Measurements from ENCODE around the gene MSMP. TPM values are rescaled to one million over a fixed set of nuclear protein-coding genes. Genes with fewer than 3 reads are reported as not detected.
A peak's percentile ranks its signal among the peaks of the same experiment; 100 is the strongest.

Gene MSMP
- total RNA-seq, 1 experiment from 2014 or later, result 2.1 TPM

DNA sequence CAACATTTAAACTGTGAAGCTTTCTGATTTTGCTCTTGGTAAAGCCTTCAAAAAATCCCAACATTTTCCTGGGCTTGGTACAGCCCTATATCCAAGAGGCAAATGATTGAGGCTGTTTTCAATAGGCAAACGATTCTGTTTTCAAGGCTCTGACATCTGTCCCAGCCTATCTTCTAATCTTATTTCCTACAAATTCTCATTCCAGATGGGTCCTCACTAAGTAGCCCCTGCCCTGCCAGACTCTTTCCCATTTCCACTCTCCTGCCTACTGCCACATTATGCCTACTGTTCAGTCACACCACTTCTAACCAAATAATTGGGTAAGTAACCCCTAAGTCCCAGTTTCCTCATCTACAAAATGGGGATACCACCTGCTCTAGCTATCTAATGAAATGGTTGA, 8.5 kb downstream of the MSMP start:
- H3K36me3 Mint-ChIP-seq, result peaks cover 48% of the 10 kb centered on the region
- ChIA-PET POLR2A (no interaction called here), CTCF (interaction anchor here (0.8 to 1.6 kb wide), 4 partner anchors 9 to 90 kb away, joined by 3 to 7 read pairs (median 4); no protein-coding TSS in a partner anchor)
- DNase-seq (ENCODE audit: low spot score) (no peak), ATAC-seq (no peak)
- H3K27ac Mint-ChIP-seq, result peak overlapping the region; percentile 39; the same call in 1 of the 2 replicates
- H3K4me3 Mint-ChIP-seq, result peak overlapping the region; percentile 61; the same call in 1 of the 2 replicates
- H3K9me3 Mint-ChIP-seq, result no peaks in the 10 kb centered on the region
- H3K27me3 Mint-ChIP-seq (ENCODE audit: low read depth), result no peaks in the 10 kb centered on the region
- H3K4me1 Mint-ChIP-seq, result peaks cover 27% of the 10 kb centered on the region
- TF ChIP-seq, protein P1, sequence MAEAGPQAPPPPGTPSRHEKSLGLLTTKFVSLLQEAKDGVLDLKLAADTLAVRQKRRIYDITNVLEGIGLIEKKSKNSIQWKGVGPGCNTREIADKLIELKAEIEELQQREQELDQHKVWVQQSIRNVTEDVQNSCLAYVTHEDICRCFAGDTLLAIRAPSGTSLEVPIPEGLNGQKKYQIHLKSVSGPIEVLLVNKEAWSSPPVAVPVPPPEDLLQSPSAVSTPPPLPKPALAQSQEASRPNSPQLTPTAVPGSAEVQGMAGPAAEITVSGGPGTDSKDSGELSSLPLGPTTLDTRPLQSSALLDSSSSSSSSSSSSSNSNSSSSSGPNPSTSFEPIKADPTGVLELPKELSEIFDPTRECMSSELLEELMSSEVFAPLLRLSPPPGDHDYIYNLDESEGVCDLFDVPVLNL (CRISPR knock-in tag; IDR thresholded peaks at IDR 0.05; ENCODE audit: borderline replicate concordance, low read depth), result no peak
- TF ChIP-seq, protein P2, sequence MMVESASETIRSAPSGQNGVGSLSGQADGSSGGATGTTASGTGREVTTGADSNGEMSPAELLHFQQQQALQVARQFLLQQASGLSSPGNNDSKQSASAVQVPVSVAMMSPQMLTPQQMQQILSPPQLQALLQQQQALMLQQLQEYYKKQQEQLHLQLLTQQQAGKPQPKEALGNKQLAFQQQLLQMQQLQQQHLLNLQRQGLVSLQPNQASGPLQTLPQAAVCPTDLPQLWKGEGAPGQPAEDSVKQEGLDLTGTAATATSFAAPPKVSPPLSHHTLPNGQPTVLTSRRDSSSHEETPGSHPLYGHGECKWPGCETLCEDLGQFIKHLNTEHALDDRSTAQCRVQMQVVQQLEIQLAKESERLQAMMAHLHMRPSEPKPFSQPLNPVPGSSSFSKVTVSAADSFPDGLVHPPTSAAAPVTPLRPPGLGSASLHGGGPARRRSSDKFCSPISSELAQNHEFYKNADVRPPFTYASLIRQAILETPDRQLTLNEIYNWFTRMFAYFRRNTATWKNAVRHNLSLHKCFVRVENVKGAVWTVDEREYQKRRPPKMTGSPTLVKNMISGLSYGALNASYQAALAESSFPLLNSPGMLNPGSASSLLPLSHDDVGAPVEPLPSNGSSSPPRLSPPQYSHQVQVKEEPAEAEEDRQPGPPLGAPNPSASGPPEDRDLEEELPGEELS (CRISPR knock-in tag; IDR thresholded peaks at IDR 0.05), result no peak
- TF ChIP-seq, protein P3, sequence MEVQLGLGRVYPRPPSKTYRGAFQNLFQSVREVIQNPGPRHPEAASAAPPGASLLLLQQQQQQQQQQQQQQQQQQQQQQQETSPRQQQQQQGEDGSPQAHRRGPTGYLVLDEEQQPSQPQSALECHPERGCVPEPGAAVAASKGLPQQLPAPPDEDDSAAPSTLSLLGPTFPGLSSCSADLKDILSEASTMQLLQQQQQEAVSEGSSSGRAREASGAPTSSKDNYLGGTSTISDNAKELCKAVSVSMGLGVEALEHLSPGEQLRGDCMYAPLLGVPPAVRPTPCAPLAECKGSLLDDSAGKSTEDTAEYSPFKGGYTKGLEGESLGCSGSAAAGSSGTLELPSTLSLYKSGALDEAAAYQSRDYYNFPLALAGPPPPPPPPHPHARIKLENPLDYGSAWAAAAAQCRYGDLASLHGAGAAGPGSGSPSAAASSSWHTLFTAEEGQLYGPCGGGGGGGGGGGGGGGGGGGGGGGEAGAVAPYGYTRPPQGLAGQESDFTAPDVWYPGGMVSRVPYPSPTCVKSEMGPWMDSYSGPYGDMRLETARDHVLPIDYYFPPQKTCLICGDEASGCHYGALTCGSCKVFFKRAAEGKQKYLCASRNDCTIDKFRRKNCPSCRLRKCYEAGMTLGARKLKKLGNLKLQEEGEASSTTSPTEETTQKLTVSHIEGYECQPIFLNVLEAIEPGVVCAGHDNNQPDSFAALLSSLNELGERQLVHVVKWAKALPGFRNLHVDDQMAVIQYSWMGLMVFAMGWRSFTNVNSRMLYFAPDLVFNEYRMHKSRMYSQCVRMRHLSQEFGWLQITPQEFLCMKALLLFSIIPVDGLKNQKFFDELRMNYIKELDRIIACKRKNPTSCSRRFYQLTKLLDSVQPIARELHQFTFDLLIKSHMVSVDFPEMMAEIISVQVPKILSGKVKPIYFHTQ (CRISPR knock-in tag; IDR thresholded peaks at IDR 0.05), result no peak
- TF ChIP-seq GABPB1 (CRISPR knock-in tag; IDR thresholded peaks at IDR 0.05) (no peak), EMX1 (CRISPR knock-in tag; IDR thresholded peaks at IDR 0.05) (no peak), PRRX2 (CRISPR knock-in tag; IDR thresholded peaks at IDR 0.05) (no peak), SP1 (CRISPR knock-in tag; conservative IDR thresholded peaks at IDR 0.05) (no peak)
- TF ChIP-seq, protein P4, sequence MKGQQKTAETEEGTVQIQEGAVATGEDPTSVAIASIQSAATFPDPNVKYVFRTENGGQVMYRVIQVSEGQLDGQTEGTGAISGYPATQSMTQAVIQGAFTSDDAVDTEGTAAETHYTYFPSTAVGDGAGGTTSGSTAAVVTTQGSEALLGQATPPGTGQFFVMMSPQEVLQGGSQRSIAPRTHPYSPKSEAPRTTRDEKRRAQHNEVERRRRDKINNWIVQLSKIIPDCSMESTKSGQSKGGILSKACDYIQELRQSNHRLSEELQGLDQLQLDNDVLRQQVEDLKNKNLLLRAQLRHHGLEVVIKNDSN (CRISPR knock-in tag; IDR thresholded peaks at IDR 0.05), result no peak
- TF ChIP-seq, protein P5, sequence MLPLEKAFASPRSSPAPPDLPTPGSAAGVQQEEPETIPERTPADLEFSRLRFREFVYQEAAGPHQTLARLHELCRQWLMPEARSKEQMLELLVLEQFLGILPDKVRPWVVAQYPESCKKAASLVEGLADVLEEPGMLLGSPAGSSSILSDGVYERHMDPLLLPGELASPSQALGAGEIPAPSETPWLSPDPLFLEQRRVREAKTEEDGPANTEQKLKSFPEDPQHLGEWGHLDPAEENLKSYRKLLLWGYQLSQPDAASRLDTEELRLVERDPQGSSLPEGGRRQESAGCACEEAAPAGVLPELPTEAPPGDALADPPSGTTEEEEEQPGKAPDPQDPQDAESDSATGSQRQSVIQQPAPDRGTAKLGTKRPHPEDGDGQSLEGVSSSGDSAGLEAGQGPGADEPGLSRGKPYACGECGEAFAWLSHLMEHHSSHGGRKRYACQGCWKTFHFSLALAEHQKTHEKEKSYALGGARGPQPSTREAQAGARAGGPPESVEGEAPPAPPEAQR (CRISPR knock-in tag; IDR thresholded peaks at IDR 0.05), result no peak
- TF ChIP-seq, protein P6, sequence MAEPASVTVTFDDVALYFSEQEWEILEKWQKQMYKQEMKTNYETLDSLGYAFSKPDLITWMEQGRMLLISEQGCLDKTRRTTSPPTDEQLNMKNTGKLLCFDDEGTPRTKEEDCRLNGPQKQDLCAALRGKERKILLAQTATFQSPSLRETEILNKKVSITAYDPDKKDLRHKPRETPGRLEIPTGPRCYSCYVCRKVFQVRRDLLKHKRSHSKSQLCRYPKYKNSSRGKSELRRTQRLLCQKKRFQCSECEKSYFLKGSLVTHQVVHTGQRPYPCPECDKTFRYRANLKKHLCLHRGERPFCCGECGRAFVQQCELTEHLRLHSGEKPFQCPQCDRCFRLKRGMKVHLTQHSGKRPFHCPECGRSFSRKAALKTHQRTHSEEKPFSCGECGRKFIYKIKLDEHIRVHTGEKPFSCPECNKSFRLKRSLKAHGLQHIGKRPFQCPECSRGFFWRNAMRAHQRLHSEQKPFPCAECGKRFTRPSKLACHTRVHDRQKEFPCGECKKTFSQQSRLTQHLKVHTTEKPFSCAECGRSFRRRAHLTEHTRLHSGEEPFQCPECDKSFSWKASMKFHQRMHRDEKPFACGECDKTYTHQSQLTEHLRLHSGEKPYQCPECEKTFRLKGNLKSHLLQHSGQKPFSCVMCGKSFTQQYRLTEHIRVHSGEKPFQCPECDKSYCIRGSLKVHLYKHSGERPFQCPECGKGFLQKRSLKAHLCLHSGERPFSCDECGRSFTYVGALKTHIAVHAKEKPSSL (CRISPR knock-in tag; conservative IDR thresholded peaks at IDR 0.05), result no peak
- TF ChIP-seq, protein P7, sequence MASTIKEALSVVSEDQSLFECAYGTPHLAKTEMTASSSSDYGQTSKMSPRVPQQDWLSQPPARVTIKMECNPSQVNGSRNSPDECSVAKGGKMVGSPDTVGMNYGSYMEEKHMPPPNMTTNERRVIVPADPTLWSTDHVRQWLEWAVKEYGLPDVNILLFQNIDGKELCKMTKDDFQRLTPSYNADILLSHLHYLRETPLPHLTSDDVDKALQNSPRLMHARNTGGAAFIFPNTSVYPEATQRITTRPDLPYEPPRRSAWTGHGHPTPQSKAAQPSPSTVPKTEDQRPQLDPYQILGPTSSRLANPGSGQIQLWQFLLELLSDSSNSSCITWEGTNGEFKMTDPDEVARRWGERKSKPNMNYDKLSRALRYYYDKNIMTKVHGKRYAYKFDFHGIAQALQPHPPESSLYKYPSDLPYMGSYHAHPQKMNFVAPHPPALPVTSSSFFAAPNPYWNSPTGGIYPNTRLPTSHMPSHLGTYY (CRISPR knock-in tag; IDR thresholded peaks at IDR 0.05), result no peak
- TF ChIP-seq, protein P8, sequence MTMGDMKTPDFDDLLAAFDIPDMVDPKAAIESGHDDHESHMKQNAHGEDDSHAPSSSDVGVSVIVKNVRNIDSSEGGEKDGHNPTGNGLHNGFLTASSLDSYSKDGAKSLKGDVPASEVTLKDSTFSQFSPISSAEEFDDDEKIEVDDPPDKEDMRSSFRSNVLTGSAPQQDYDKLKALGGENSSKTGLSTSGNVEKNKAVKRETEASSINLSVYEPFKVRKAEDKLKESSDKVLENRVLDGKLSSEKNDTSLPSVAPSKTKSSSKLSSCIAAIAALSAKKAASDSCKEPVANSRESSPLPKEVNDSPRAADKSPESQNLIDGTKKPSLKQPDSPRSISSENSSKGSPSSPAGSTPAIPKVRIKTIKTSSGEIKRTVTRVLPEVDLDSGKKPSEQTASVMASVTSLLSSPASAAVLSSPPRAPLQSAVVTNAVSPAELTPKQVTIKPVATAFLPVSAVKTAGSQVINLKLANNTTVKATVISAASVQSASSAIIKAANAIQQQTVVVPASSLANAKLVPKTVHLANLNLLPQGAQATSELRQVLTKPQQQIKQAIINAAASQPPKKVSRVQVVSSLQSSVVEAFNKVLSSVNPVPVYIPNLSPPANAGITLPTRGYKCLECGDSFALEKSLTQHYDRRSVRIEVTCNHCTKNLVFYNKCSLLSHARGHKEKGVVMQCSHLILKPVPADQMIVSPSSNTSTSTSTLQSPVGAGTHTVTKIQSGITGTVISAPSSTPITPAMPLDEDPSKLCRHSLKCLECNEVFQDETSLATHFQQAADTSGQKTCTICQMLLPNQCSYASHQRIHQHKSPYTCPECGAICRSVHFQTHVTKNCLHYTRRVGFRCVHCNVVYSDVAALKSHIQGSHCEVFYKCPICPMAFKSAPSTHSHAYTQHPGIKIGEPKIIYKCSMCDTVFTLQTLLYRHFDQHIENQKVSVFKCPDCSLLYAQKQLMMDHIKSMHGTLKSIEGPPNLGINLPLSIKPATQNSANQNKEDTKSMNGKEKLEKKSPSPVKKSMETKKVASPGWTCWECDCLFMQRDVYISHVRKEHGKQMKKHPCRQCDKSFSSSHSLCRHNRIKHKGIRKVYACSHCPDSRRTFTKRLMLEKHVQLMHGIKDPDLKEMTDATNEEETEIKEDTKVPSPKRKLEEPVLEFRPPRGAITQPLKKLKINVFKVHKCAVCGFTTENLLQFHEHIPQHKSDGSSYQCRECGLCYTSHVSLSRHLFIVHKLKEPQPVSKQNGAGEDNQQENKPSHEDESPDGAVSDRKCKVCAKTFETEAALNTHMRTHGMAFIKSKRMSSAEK (CRISPR knock-in tag; IDR thresholded peaks at IDR 0.05; ENCODE audit: borderline replicate concordance), result no peak
- TF ChIP-seq, protein P9, sequence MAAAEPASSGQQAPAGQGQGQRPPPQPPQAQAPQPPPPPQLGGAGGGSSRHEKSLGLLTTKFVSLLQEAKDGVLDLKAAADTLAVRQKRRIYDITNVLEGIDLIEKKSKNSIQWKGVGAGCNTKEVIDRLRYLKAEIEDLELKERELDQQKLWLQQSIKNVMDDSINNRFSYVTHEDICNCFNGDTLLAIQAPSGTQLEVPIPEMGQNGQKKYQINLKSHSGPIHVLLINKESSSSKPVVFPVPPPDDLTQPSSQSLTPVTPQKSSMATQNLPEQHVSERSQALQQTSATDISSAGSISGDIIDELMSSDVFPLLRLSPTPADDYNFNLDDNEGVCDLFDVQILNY (CRISPR knock-in tag; IDR thresholded peaks at IDR 0.05), result no peak

All from WTC11 (cell line).